PC-9 (cell line): ENCODE data around the gene RMC1. TPM values are rescaled to one million over a fixed set of nuclear protein-coding genes. Genes with fewer than 3 reads are reported as not detected.
A peak's percentile ranks its signal among the peaks of the same experiment; 100 is the strongest.

ENCODE experiments used
- BruUV-seq: library from RNA; stranded (reverse); fragments of 400-500 nt; replicated peaks from 2 replicates; lab custom pipeline; 2021; lab: Mats Ljungman, UMichigan
- CTCF ChIA-PET: fragments of 300-600 bp; sonication (Branson Sonifier 250); formaldehyde crosslinking; loops from one replicate; lab custom pipeline; 2022; ENCODE audit warnings: antibody characterized with exemption; lab: Charles Lee
- POLR2A ChIA-PET: fragments of 300-600 bp; sonication (Branson Sonifier 250); formaldehyde crosslinking; loops from one replicate; lab custom pipeline; 2022; ENCODE audit warnings: antibody characterized with exemption; ENCODE audit not compliant: unreplicated experiment; lab: Charles Lee
- DNase-seq, 2 experiments: peaks; one replicate each; pipeline versions ENCODE4 v3.0.0 to v3.0.0-alpha.2; 2015 to 2022; ENCODE audit warnings: mixed read lengths in 1 of 2
- H2AFZ ChIP-seq: fragments of 200-600 bp; sonication (generic); 2 replicates; pipeline ENCODE4 v1.8.1; 2017; ENCODE audit warnings: antibody characterized with exemption
- H3F3A ChIP-seq: fragments of 200-600 bp; sonication (generic); 2 replicates; pipeline ENCODE4 v1.8.1; 2017; ENCODE audit warnings: antibody characterized with exemption, mild to moderate bottlenecking, low read depth; ENCODE audit not compliant: insufficient read depth
- H3K27ac ChIP-seq: fragments of 200-600 bp; sonication (generic); 2 replicates; pipeline ENCODE4 v1.6.1; 2016; ENCODE audit warnings: mixed run types
- H3K27me3 ChIP-seq: fragments of 200-600 bp; sonication (generic); 2 replicates; pipeline ENCODE4 v1.6.1; 2016; ENCODE audit warnings: low read depth, mixed run types; ENCODE audit not compliant: insufficient read depth
- H3K36me3 ChIP-seq: fragments of 200-600 bp; sonication (generic); 2 replicates; pipeline ENCODE4 v1.6.1; 2016; ENCODE audit warnings: low read depth, mixed run types
- H3K4me1 ChIP-seq: fragments of 200-600 bp; sonication (generic); replicated peaks from 2 replicates; pipeline ENCODE4 v1.6.1; 2016; ENCODE audit warnings: mixed run types; ENCODE audit not compliant: insufficient read depth
- H3K4me2 ChIP-seq: fragments of 200-600 bp; sonication (generic); 2 replicates; pipeline ENCODE4 v1.6.1; 2017; ENCODE audit warnings: mixed run types
- H3K4me3 ChIP-seq: fragments of 200-600 bp; sonication (generic); 2 replicates; pipeline ENCODE4 v1.6.1; 2016; ENCODE audit warnings: mixed run types
- H3K79me2 ChIP-seq: fragments of 200-600 bp; sonication (generic); 2 replicates; pipeline ENCODE4 v1.6.1; 2017; ENCODE audit warnings: low read depth, mixed run types
- H3K9me2 ChIP-seq: fragments of 200-600 bp; sonication (generic); 2 replicates; pipeline ENCODE4 v1.8.1; 2017; ENCODE audit warnings: mild to moderate bottlenecking; ENCODE audit not compliant: insufficient read depth
- H3K9me3 ChIP-seq: fragments of 200-600 bp; sonication (generic); 2 replicates; pipeline ENCODE4 v1.8.1; 2016; ENCODE audit warnings: low read depth; ENCODE audit not compliant: insufficient read depth
- H4K20me1 ChIP-seq: fragments of 200-600 bp; sonication (generic); 2 replicates; pipeline ENCODE4 v1.8.1; 2017; ENCODE audit not compliant: insufficient read depth
- EZH2 ChIP-seq: fragments of 200-600 bp; sonication (generic); IDR thresholded peaks from 2 replicates; pipeline ENCODE4 v1.8.0; 2017; ENCODE audit warnings: antibody characterized with exemption, low read depth
- intact Hi-C: fragments of 100-400 bp; cut with micrococcal nuclease; formaldehyde crosslinking; loops from one replicate; pipeline ENCODE4 v1.10.0; 2022; ENCODE audit not compliant: unreplicated experiment
- total RNA-seq: library from RNA; stranded (reverse); gene quantifications from 2 replicates; pipeline ENCODE4 v1.2.3, GENCODE V29; 2021
- TF ChIP-seq, protein P1 (sequence below): fragments of 200-600 bp; sonication (generic); conservative IDR thresholded peaks from 2 replicates; pipeline ENCODE4 v1.6.1; 2017; ENCODE audit warnings: mixed run types, antibody characterized with exemption, mild to moderate bottlenecking, moderate library complexity

RMC1 gene
- total RNA-seq, 1 experiment from 2014 or later = 19.6 TPM

DNA sequence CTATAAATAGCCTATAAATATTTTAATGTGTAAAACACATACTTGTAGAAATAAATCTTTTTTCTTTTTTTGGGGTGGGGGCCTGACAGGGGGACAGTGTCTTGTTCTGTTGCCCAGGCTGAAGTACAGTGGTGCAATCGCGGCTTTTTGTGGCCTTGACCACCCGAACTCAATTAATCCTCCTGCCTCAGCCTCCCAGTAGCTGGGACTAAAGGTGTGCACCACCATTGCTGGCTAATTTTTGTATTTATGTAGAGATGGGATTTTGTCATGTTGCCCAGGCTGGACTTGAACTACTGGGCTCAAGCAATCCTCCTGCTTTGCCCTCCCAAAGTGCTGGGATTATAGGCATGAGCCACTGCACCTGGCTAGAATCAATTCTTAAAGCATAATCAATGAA is 45.4 kb downstream of the RMC1 start:
- ChIA-PET POLR2A (no interaction called here), CTCF (no interaction called here)
- H3K9me3 ChIP-seq = no peaks in the 10 kb centered on the region
- no TSS peak for BruUV-seq
- H2AFZ ChIP-seq = no peak overlapping the region
- no peak for DNase-seq
- peaks cover 50% of the 10 kb centered on the region for H3K4me1 ChIP-seq
- no peaks in the 10 kb centered on the region for H3K79me2 ChIP-seq
- H3K27me3 ChIP-seq = no peaks in the 10 kb centered on the region
- no peaks in the 10 kb centered on the region for H4K20me1 ChIP-seq
- H3F3A ChIP-seq = peaks cover 40% of the 10 kb centered on the region
- TF ChIP-seq EZH2 = no peak
- TF ChIP-seq, protein P1, sequence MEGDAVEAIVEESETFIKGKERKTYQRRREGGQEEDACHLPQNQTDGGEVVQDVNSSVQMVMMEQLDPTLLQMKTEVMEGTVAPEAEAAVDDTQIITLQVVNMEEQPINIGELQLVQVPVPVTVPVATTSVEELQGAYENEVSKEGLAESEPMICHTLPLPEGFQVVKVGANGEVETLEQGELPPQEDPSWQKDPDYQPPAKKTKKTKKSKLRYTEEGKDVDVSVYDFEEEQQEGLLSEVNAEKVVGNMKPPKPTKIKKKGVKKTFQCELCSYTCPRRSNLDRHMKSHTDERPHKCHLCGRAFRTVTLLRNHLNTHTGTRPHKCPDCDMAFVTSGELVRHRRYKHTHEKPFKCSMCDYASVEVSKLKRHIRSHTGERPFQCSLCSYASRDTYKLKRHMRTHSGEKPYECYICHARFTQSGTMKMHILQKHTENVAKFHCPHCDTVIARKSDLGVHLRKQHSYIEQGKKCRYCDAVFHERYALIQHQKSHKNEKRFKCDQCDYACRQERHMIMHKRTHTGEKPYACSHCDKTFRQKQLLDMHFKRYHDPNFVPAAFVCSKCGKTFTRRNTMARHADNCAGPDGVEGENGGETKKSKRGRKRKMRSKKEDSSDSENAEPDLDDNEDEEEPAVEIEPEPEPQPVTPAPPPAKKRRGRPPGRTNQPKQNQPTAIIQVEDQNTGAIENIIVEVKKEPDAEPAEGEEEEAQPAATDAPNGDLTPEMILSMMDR = no peak
- peaks cover 9% of the 10 kb centered on the region; the same call in 1 of the 2 replicates for H3K36me3 ChIP-seq
- H3K4me2 ChIP-seq = no peak overlapping the region
- intact Hi-C loops = no loop called here
- no peak overlapping the region for H3K4me3 ChIP-seq
- H3K27ac ChIP-seq = peak overlapping the region; percentile 71
- H3K9me2 ChIP-seq = no peaks in the 10 kb centered on the region

DNA sequence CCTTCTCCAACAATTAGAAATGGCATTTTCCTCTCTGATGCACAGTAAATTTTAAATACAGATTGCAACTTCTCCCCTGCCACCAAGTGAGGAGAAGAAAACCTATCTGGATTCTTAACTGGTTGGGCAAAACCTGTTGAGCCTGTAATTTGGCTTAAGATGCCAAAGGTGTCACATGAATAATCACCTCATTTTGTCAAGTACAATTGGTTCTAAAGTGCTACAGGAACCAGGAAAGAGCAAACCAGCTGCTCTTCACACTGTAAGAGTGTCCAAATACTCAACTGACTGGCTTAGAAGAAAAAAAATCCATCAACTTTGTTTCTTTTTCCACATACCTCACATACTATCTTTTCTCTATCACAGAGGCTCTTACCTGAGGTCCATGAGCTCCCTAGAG is 47.6 kb downstream of the RMC1 start:
- H3K4me1 ChIP-seq = peaks cover 50% of the 10 kb centered on the region
- POLR2A ChIA-PET = interaction anchor here (0.6 kb wide), 1 partner anchor 34 kb away, joined by 5 read pairs; no protein-coding TSS in a partner anchor
- H3K4me2 ChIP-seq = peak overlapping the region; percentile 53
- no peaks in the 10 kb centered on the region for H3K9me2 ChIP-seq
- peak overlapping the region; percentile 64 for H3K27ac ChIP-seq
- BruUV-seq = no TSS peak
- no peaks in the 10 kb centered on the region for H4K20me1 ChIP-seq
- H3F3A ChIP-seq = peaks cover 40% of the 10 kb centered on the region
- CTCF ChIA-PET = no interaction called here
- H3K9me3 ChIP-seq = no peaks in the 10 kb centered on the region
- peaks cover 9% of the 10 kb centered on the region; the same call in 1 of the 2 replicates for H3K36me3 ChIP-seq
- no peak for TF ChIP-seq EZH2
- TF ChIP-seq, protein P1 = no peak
- intact Hi-C loops = no loop called here
- no peaks in the 10 kb centered on the region for H3K79me2 ChIP-seq
- peak; percentile 23 to 93 for DNase-seq
- H3K4me3 ChIP-seq = no peak overlapping the region; the same call in 1 of the 2 replicates
- no peaks in the 10 kb centered on the region for H3K27me3 ChIP-seq
- H2AFZ ChIP-seq = no peak overlapping the region

DNA sequence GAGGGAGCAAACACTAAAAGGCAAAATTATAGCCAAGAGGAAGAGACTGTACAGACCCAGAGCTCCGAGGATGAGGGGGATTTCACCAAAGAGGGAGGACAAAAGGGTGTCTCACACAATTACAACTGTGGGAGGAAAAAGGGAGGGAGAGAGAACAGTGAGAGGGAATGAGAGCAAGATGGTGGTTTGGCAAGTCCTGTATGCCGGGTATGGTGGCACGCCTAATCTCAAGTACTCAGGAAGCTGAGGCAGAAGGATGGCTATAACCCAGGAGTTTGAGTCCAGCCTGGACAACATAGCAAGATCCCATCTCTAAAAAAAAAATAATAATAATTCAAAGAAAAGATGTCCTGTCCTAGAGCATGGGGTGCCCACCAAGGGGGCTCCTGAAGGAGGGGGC is 48.7 kb downstream of the RMC1 start:
- intact Hi-C loops = no loop called here
- Histone ChIP-seq H3K4me3 (no peak overlapping the region), H2AFZ (no peak overlapping the region), H3K9me3 (no peaks in the 10 kb centered on the region), H3K27me3 (no peaks in the 10 kb centered on the region), H4K20me1 (no peaks in the 10 kb centered on the region), H3K4me1 (peaks cover 41% of the 10 kb centered on the region), H3K27ac (peak overlapping the region; percentile 64), H3K4me2 (peak overlapping the region; percentile 43; the same call in 1 of the 2 replicates), H3K79me2 (no peaks in the 10 kb centered on the region), H3F3A (peaks cover 34% of the 10 kb centered on the region), H3K9me2 (no peaks in the 10 kb centered on the region), H3K36me3 (peaks cover 1% of the 10 kb centered on the region; the same call in 1 of the 2 replicates)
- TF ChIP-seq, protein P1 = no peak
- TF ChIP-seq EZH2 = no peak
- no peak for DNase-seq
- no TSS peak for BruUV-seq
- ChIA-PET CTCF (no interaction called here), POLR2A (no interaction called here)
